Neural progenitor cell (in vitro differentiated cells): ENCODE results near the gene SUPT20HL1. TPM values are rescaled to one million over a fixed set of nuclear protein-coding genes. Genes with fewer than 3 reads are reported as not detected.

Experiments
- DNase-seq: peaks from one replicate; pipeline ENCODE4 v3.0.0-alpha.2; 2016; ENCODE audit warnings: low spot score
- H2AFZ ChIP-seq: fragments of 200-600 bp; sonication (generic); replicated peaks from 2 replicates; pipeline ENCODE4 v1.6.1; 2016; ENCODE audit warnings: antibody characterized with exemption
- H3F3A ChIP-seq: fragments of 200-600 bp; sonication (generic); 2 replicates; pipeline ENCODE4 v1.6.1; 2016; ENCODE audit warnings: antibody characterized with exemption, low read depth
- H3K27ac ChIP-seq: fragments of 200-600 bp; sonication (generic); 2 replicates; pipeline ENCODE4 v1.5.1; 2016; ENCODE audit warnings: mild to moderate bottlenecking
- H3K27me3 ChIP-seq: fragments of 200-600 bp; sonication (generic); 2 replicates; pipeline ENCODE4 v1.6.1; 2016; ENCODE audit warnings: mild to moderate bottlenecking, moderate library complexity
- H3K36me3 ChIP-seq: fragments of 200-600 bp; sonication (generic); 2 replicates; pipeline ENCODE4 v1.5.1; 2016
- H3K4me1 ChIP-seq: fragments of 200-600 bp; sonication (generic); 2 replicates; pipeline ENCODE4 v1.6.1; 2016; ENCODE audit warnings: mixed run types
- H3K4me2 ChIP-seq: fragments of 200-600 bp; sonication (generic); 2 replicates; pipeline ENCODE4 v1.6.1; 2016
- H3K4me3 ChIP-seq: fragments of 200-600 bp; sonication (generic); 2 replicates; pipeline ENCODE4 v1.5.1; 2016
- H3K79me2 ChIP-seq: fragments of 200-600 bp; sonication (generic); 2 replicates; pipeline ENCODE4 v1.6.1; 2016; ENCODE audit warnings: low read depth
- H3K9ac ChIP-seq: fragments of 200-600 bp; sonication (generic); 2 replicates; pipeline ENCODE4 v1.6.1; 2016
- H3K9me3 ChIP-seq: fragments of 200-600 bp; sonication (generic); 2 replicates; pipeline ENCODE4 v1.5.1; 2016; ENCODE audit warnings: low read depth
- H4K20me1 ChIP-seq: fragments of 200-600 bp; sonication (generic); 2 replicates; pipeline ENCODE4 v1.6.1; 2016; ENCODE audit warnings: low read depth
- H3K27ac Mint-ChIP-seq: 3 replicates; pipeline ENCODE4 v1.8.0; 2021; ENCODE audit warnings: mixed read lengths
- H3K27me3 Mint-ChIP-seq: 2 replicates; pipeline ENCODE4 v1.8.0; 2022; ENCODE audit warnings: low read depth, mild to moderate bottlenecking, inconsistent platforms, moderate library complexity, mixed read lengths; ENCODE audit not compliant: insufficient read depth
- H3K36me3 Mint-ChIP-seq: 3 replicates; pipeline ENCODE4 v1.8.0; 2021; ENCODE audit warnings: mixed read lengths
- H3K4me1 Mint-ChIP-seq: 3 replicates; pipeline ENCODE4 v1.8.0; 2021; ENCODE audit warnings: mixed read lengths
- H3K4me3 Mint-ChIP-seq: 3 replicates; pipeline ENCODE4 v1.8.0; 2021; ENCODE audit warnings: mild to moderate bottlenecking, moderate library complexity, mixed read lengths
- H3K9me3 Mint-ChIP-seq: 3 replicates; pipeline ENCODE4 v1.8.0; 2020; ENCODE audit warnings: mixed read lengths
- EZH2 ChIP-seq: fragments of 200-600 bp; sonication (generic); IDR thresholded peaks from 2 replicates; pipeline ENCODE4 v1.6.1; 2017; ENCODE audit warnings: antibody characterized with exemption, mild to moderate bottlenecking, moderate library complexity
- EZH2phosphoT487 ChIP-seq: fragments of 200-600 bp; sonication (generic); IDR thresholded peaks from 2 replicates; pipeline ENCODE4 v1.6.1; 2017; ENCODE audit warnings: antibody characterized with exemption
- total RNA-seq: library from RNA; depleted of rRNA; stranded (reverse); fragments of >200 nt; gene quantifications from 2 replicates; pipeline ENCODE4 v1.2.3, GENCODE V29; 2015; ENCODE audit warnings: low replicate concordance
- TF ChIP-seq, protein P1 (sequence below): fragments of 200-600 bp; sonication (generic); IDR thresholded peaks from 2 replicates; pipeline ENCODE4 v1.5.1; 2017; ENCODE audit warnings: antibody characterized with exemption, mild to moderate bottlenecking

The SUPT20HL1 gene
- total RNA-seq, 1 donor from 2014 or later: not detected

DNA sequence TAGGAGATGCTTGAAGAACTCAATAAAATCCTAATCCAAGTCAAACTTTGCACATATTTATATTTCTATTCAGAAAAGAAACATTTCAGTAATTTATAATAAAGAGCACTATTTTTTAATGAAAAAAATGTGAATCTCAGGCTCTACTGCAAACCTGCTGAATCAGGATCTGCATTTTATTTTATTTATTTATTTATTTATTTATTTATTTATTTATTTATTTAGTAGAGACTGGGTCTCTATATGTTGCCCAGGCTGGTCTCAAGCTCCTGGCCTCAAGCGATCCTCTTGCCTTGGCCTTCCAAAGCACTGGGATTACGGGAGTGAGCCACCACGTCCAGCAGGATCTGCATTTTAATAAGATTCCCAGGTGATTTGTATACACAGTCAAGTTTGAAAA, 16.0 kb downstream of the SUPT20HL1 start:
- H3K4me1 Mint-ChIP-seq: peaks cover 14% of the 10 kb centered on the region

DNA sequence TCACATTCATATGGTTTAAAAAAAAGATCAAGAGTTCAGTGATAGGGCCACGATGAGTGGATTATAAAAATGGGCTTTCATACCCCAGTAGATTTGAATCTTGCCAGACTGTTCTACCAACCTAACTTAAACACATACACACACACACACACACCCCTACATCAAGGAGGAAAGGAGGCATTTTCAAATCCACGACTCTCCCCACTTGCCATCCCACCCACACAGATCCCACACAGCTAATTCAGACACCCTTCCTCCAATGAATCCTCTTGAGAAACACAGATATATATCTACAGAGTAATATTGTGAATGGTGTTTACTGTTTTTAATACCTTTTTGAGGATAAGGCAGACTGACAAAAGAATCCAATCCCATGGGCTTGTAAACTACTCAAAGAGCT, 16.8 kb downstream of the SUPT20HL1 start:
- no peak overlapping the region for H3K27ac ChIP-seq
- H3K27ac Mint-ChIP-seq: no peak overlapping the region

More for the DNA sequence above, 16.0 kb downstream of the SUPT20HL1 start:
- no peaks in the 10 kb centered on the region for H3K36me3 ChIP-seq
- H3K4me2 ChIP-seq: no peak overlapping the region
- no peak overlapping the region for H3K27ac ChIP-seq
- TF ChIP-seq EZH2 (no peak), EZH2phosphoT487 (no peak)
- TF ChIP-seq, protein P1, sequence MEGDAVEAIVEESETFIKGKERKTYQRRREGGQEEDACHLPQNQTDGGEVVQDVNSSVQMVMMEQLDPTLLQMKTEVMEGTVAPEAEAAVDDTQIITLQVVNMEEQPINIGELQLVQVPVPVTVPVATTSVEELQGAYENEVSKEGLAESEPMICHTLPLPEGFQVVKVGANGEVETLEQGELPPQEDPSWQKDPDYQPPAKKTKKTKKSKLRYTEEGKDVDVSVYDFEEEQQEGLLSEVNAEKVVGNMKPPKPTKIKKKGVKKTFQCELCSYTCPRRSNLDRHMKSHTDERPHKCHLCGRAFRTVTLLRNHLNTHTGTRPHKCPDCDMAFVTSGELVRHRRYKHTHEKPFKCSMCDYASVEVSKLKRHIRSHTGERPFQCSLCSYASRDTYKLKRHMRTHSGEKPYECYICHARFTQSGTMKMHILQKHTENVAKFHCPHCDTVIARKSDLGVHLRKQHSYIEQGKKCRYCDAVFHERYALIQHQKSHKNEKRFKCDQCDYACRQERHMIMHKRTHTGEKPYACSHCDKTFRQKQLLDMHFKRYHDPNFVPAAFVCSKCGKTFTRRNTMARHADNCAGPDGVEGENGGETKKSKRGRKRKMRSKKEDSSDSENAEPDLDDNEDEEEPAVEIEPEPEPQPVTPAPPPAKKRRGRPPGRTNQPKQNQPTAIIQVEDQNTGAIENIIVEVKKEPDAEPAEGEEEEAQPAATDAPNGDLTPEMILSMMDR: no peak
- peaks cover under 1% of the 10 kb centered on the region for H3K27me3 ChIP-seq
- DNase-seq: no peak
- H3K9me3 Mint-ChIP-seq: no peaks in the 10 kb centered on the region
- no peaks in the 10 kb centered on the region for H3K9me3 ChIP-seq
- peaks cover 9% of the 10 kb centered on the region for H3K4me1 ChIP-seq
- H3F3A ChIP-seq: peaks cover 25% of the 10 kb centered on the region
- no peak overlapping the region for H3K4me3 ChIP-seq
- no peaks in the 10 kb centered on the region for H3K36me3 Mint-ChIP-seq
- H3K9ac ChIP-seq: no peak overlapping the region
- no peak overlapping the region for H2AFZ ChIP-seq
- no peak overlapping the region for H3K27ac Mint-ChIP-seq
- no peaks in the 10 kb centered on the region for H4K20me1 ChIP-seq
- H3K79me2 ChIP-seq: no peaks in the 10 kb centered on the region
- H3K4me3 Mint-ChIP-seq: no peak overlapping the region
- peaks cover 9% of the 10 kb centered on the region for H3K27me3 Mint-ChIP-seq

DNA sequence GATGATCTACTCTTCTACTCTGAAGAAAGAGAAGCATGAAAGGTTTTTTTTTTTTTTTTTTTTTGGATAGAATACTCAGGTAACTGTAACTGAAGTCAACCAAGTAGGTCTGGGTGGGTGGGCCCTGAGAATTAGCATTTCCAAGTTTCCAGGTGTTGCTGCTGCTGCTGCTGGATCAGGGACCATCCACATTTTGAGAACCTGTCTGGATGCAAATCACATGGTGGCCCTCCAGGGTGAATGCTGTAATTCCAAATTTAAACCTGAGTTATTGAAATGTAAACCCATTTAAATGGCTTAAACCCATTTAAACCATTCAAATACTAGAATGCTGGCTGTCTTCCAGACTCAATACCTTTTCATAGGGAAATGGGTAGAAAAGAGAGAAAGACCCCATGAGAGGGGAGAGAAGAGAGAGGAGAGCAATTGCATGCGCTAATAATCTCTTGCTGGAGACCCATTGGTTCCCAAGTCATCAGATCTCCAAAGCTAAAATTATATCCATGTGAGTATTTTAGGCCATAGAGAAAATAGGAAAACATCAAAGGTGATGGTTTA, 17.6 kb downstream of the SUPT20HL1 start:
- Histone ChIP-seq H3K4me3 (no peak overlapping the region), H3K9me3 (no peaks in the 10 kb centered on the region), H3K36me3 (no peaks in the 10 kb centered on the region), H3F3A (peaks cover 22% of the 10 kb centered on the region), H2AFZ (no peak overlapping the region), H3K4me2 (no peak overlapping the region), H3K9ac (no peak overlapping the region), H3K4me1 (no peaks in the 10 kb centered on the region), H3K79me2 (no peaks in the 10 kb centered on the region), H4K20me1 (no peaks in the 10 kb centered on the region), H3K27ac (no peak overlapping the region), H3K27me3 (no peaks in the 10 kb centered on the region)
- H3K4me3 Mint-ChIP-seq: no peak overlapping the region
- TF ChIP-seq EZH2phosphoT487 (no peak), EZH2 (no peak)
- TF ChIP-seq, protein P1: no peak
- peaks cover 3% of the 10 kb centered on the region for H3K4me1 Mint-ChIP-seq
- no peaks in the 10 kb centered on the region for H3K9me3 Mint-ChIP-seq
- DNase-seq: no peak
- H3K27me3 Mint-ChIP-seq: peaks cover 4% of the 10 kb centered on the region
- no peak overlapping the region for H3K27ac Mint-ChIP-seq
- no peaks in the 10 kb centered on the region for H3K36me3 Mint-ChIP-seq

More for the DNA sequence above, 16.8 kb downstream of the SUPT20HL1 start:
- no peaks in the 10 kb centered on the region for H3K79me2 ChIP-seq
- H4K20me1 ChIP-seq: no peaks in the 10 kb centered on the region
- no peak for DNase-seq
- no peaks in the 10 kb centered on the region for H3K9me3 ChIP-seq
- no peaks in the 10 kb centered on the region for H3K27me3 ChIP-seq
- H3K9ac ChIP-seq: no peak overlapping the region
- Mint-ChIP-seq H3K27me3 (peaks cover 9% of the 10 kb centered on the region), H3K9me3 (no peaks in the 10 kb centered on the region), H3K36me3 (no peaks in the 10 kb centered on the region), H3K4me1 (peaks cover 8% of the 10 kb centered on the region), H3K4me3 (no peak overlapping the region)
- no peak overlapping the region for H3K4me3 ChIP-seq
- H3K4me2 ChIP-seq: no peak overlapping the region
- TF ChIP-seq, protein P1: no peak
- TF ChIP-seq EZH2 (no peak), EZH2phosphoT487 (no peak)
- no peak overlapping the region for H2AFZ ChIP-seq
- no peaks in the 10 kb centered on the region for H3K36me3 ChIP-seq
- peaks cover 7% of the 10 kb centered on the region for H3K4me1 ChIP-seq
- peaks cover 22% of the 10 kb centered on the region for H3F3A ChIP-seq
